ENCODE measurements around the gene SYNJ2. TPM values are rescaled to one million over a fixed set of nuclear protein-coding genes. Genes with fewer than 3 reads are reported as not detected.
"Not testable (repeated sequence)": the region's sequence is repeated elsewhere in the genome, so short reads cannot be mapped to it uniquely, and the experiment has no call there.

Gene SYNJ2
- total RNA-seq, 2 experiments from 2014 or later = 32.2 to 32.3 TPM

DNA sequence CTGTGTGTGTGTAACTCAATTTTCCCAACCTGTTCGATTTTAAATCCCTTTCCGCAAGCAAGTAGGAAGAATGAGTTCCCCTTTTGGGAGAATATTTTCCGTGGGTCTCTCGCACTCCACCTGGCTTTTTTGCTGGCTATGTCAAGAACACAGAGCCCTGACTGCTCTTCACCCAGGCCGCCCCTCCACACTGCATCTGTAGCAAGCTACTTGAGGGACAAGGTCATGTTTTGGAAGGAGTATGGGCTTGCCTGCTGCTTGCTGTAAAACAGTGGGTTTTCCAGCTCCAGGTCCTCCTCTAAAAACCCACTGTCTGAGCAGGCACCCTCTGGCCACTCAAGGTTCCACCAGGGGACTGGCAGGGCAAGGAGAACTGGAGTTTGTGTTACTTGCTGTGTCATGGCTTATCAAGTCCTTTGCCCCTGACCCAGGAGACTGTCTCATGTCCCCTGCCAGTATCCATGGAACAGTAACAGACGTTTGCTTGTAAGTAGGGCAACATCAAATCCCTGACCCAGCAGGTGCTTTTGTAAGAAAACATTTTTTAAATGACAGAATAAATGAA is 35.5 kb upstream of the SYNJ2 start:
- Mint-ChIP-seq H3K4me3 (no peak overlapping the region), H3K9me3 (peaks cover 26% of the 10 kb centered on the region), H3K27ac (peak overlapping the region; percentile 46), H3K4me1 (ENCODE audit: low read depth) (peaks cover 30% of the 10 kb centered on the region), H3K27me3 (no peaks in the 10 kb centered on the region), H3K36me3 (peaks cover 56% of the 10 kb centered on the region)
- no peak for DNase-seq
- intact Hi-C loops (cut with micrococcal nuclease) = no loop called here
- ChIA-PET CTCF (interaction anchor here (0.8 to 1.5 kb wide), 3 partner anchors 80 to 127 kb away, joined by 3 to 10 read pairs (median 3); no protein-coding TSS in a partner anchor), POLR2A (no interaction called here)

DNA sequence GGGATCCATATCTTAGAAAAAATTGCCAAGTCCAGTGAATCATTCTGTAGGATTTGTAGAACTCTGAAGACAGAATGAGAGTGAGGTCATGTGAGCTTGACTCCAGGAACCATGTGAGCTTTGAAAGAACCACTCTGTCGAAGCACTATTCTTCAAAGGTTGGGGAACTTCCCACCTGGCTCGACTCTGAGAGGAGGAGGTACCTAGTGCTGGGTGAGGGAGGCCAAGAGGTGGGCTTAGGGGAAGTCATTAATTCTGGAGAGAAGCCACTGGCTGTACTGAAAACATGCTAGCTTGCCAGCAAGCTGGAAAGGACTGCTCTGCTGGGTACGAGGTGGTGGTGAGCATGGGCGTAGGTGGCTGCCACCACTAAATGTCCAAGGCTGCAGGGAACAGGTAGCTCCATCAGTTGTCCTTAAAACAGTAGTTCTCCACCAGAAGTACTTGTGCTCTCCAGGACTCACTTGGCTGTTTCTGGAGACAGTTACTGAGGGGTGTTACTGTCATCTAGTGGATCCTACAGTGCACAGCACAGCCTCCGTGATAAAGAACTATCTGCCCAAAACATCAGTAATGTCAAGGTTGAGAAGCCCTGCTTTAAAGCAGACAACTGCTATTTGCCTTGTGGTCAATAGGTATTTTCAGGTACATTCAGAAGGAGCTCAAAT is 34.7 kb upstream of the SYNJ2 start:
- DNase-seq = no peak

DNA sequence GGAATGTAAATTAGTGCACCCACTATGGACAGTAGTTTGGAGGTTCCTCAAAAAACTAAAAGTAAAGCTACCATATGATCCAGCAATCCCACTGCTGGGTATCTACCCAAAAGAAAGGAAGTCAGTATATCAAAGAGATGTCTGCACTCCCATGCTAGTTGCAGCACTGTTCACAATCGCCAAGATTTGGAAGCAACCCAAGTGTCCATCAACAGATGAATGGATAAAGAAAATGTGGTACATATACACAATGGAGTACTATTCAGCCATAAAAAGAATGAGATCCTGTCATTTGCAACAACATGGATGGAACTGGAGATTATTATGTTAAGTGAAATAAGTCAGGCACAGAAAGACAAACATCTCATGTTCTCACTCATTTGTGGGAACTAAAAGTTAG is 30.8 kb upstream of the SYNJ2 start:
- H3K27ac Mint-ChIP-seq; H3K4me1 Mint-ChIP-seq (ENCODE audit: low read depth); DNase-seq; POLR2A ChIA-PET; intact Hi-C loops (cut with micrococcal nuclease); H3K4me3 Mint-ChIP-seq; H3K27me3 Mint-ChIP-seq; CTCF ChIA-PET: not testable (repeated sequence)
- peaks cover 15% of the 10 kb centered on the region for H3K36me3 Mint-ChIP-seq
- H3K9me3 Mint-ChIP-seq = peaks cover 26% of the 10 kb centered on the region

More for the DNA sequence above, 34.7 kb upstream of the SYNJ2 start:
- no peaks in the 10 kb centered on the region for H3K27me3 Mint-ChIP-seq
- peak overlapping the region; percentile 34 for H3K27ac Mint-ChIP-seq
- peaks cover 28% of the 10 kb centered on the region for H3K4me1 Mint-ChIP-seq (ENCODE audit: low read depth)
- POLR2A ChIA-PET = no interaction called here
- peaks cover 47% of the 10 kb centered on the region for H3K36me3 Mint-ChIP-seq
- CTCF ChIA-PET = interaction anchor here (0.7 to 1.5 kb wide), 6 partner anchors 73 to 281 kb away, joined by 3 to 10 read pairs (median 3); no protein-coding TSS in a partner anchor
- H3K4me3 Mint-ChIP-seq = no peak overlapping the region
- intact Hi-C loops (cut with micrococcal nuclease) = no loop called here
- peaks cover 26% of the 10 kb centered on the region for H3K9me3 Mint-ChIP-seq

DNA sequence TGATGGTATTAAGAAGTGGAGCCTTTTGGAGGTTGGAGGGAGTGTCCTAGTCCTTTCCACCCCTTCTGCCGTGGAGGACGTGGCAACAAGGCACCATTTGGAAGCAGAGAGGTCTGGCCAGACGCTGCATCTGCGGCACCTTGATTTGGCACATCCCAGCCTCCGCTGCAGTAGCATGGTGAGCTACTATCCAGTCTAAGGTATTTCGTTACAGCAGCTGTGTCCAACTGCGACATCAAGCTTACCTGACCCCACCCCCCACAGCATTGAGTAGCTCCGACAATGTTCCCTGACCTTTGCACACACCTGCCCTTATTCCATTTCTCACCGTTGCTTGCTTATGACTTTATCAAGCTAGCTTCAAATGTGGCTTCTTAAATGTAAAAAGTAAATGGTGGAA is 29.8 kb upstream of the SYNJ2 start:
- Mint-ChIP-seq H3K36me3 (peaks cover 8% of the 10 kb centered on the region), H3K27ac (no peak overlapping the region), H3K4me1 (ENCODE audit: low read depth) (peaks cover 2% of the 10 kb centered on the region), H3K27me3 (no peaks in the 10 kb centered on the region), H3K9me3 (peaks cover 26% of the 10 kb centered on the region), H3K4me3 (no peak overlapping the region)
- intact Hi-C loops (cut with micrococcal nuclease) = no loop called here
- CTCF ChIA-PET = interaction anchor here (0.6 kb wide), 1 partner anchor 291 kb away, joined by 3 read pairs; no protein-coding TSS in a partner anchor
- POLR2A ChIA-PET = no interaction called here
- DNase-seq = no peak

DNA sequence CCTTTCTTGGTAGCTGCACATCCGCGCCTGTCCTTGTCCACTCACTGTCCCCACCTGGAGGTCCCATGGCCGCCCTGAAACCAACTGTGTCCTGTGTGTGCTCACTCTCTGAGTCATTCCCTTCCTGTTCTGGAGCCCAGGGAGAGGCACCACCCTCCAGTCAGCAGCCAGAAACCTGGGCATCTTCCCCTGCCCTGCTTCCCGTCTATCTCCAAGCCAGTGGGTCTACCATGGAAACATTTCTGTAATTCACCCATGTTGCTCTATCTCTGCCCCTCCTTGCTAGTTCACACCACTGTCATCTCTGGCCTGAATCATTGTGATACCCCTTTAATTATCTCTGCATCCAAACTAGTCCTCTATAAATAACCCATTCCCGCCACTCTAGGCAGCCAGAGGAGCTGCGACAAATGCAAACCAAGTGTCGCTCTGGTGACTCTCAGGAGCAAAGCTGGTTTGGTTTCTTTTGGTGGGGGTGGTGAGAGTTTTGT is 28.8 kb upstream of the SYNJ2 start:
- H3K9me3 Mint-ChIP-seq = peaks cover 30% of the 10 kb centered on the region
- no peaks in the 10 kb centered on the region for H3K27me3 Mint-ChIP-seq
- DNase-seq = no peak
- ChIA-PET POLR2A (no interaction called here), CTCF (interaction anchor here (0.6 kb wide), 1 partner anchor 701 kb away, joined by 4 read pairs; no protein-coding TSS in a partner anchor)
- H3K4me3 Mint-ChIP-seq = no peak overlapping the region
- H3K36me3 Mint-ChIP-seq = peaks cover 8% of the 10 kb centered on the region
- H3K27ac Mint-ChIP-seq = no peak overlapping the region
- intact Hi-C loops (cut with micrococcal nuclease) = no loop called here
- H3K4me1 Mint-ChIP-seq (ENCODE audit: low read depth) = no peaks in the 10 kb centered on the region

DNA sequence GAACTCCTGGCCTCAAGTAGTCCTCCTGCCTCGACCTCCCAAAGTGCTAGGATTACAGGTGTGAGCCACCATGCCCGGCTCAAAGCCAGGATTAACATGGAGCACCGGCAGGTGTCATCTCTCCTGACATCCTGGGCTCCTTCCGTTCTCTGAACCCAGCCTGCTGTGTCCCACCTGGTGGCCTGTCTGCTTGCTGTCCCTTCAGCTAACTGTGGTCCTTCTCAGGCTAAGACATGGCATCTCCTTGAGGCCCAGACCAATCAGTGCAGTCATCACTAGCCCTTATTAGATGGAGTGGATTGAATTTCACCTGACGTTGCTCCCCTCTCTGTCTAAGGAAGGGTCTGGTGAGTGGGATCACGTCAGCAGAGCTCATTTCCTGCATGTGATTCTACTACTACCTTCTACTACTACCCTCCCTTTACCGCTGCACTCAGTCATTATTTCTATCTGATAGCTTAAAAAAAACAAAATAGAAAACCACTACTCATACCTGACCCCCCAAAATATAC is 28.0 kb upstream of the SYNJ2 start:
- Mint-ChIP-seq H3K9me3 (peaks cover 33% of the 10 kb centered on the region), H3K4me1 (ENCODE audit: low read depth) (no peaks in the 10 kb centered on the region), H3K36me3 (peaks cover 10% of the 10 kb centered on the region), H3K27ac (no peak overlapping the region), H3K4me3 (no peak overlapping the region), H3K27me3 (no peaks in the 10 kb centered on the region)
- intact Hi-C loops (cut with micrococcal nuclease) = no loop called here
- CTCF ChIA-PET = no interaction called here
- POLR2A ChIA-PET = no interaction called here
- no peak for DNase-seq

DNA sequence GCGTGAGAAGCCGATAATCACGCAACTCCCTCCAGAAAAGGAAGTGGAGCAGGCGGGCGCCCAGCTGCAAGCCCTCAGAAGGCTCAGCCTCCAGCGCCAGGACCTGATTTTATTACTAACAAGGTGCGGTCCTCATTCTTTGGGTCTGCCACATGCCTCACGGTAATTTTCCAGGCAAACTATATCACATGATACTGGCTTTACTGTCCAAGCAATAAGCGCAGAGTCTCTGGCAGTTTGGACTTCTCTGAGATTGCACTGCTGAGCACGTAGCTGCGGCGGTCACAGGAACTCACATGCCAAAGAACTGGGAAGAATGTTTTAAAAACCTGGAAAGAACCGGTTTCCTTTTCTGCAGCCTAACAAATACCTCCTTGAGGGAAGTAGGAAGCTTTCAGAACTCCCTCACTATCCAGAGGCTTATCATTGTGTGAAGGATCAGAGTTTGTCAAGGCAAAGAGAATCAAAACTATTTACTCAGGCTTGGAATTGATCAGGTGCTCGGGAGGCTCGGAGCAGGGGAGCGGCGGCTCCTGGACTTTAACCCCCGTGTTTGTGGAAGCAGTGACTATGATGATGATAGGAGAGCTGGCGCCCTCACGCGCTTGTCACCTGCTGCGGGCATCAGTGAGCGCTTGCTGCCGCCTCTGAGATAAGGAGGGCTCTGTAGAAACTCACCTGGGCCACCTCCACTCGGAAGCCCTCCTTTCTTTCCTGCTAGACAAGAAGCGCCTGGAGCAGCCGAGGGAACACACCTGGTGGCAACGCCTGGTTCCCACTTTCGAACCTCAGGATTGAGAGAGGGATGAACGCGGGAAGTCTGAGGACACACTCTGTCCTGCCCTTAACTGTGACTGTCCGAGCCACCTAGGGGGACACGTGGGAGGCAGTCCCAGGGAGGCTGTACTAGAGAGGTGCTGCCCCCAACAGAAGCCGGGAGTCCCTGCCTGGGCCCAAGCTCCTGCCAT is 27.2 kb upstream of the SYNJ2 start:
- Mint-ChIP-seq H3K9me3 (peaks cover 32% of the 10 kb centered on the region), H3K4me1 (ENCODE audit: low read depth) (no peaks in the 10 kb centered on the region), H3K4me3 (no peak overlapping the region), H3K27me3 (no peaks in the 10 kb centered on the region), H3K36me3 (peaks cover 9% of the 10 kb centered on the region), H3K27ac (no peak overlapping the region)
- DNase-seq = no peak
- intact Hi-C loops (cut with micrococcal nuclease) = no loop called here
- ChIA-PET CTCF (no interaction called here), POLR2A (no interaction called here)

DNA sequence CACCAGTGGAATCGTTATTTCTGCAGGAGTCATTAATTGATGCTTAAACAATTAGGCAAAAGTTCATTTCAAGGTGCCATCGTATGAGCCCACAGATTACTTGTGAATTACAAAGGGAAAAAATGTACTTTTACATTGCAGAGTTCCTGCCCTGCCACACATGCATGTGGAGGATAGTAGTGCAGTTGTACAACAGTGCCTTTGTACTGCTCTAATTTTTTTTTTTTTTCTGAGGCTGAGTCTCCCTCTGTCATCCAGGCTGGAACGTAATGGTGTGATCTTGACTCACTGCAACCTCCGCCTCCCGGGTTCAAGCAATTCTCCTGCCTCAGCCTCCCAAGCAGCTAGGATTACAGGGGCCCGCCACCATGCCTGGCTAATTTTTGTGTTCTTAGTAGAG is 26.0 kb upstream of the SYNJ2 start:
- CTCF ChIA-PET = no interaction called here
- intact Hi-C loops (cut with micrococcal nuclease) = no loop called here

DNA sequence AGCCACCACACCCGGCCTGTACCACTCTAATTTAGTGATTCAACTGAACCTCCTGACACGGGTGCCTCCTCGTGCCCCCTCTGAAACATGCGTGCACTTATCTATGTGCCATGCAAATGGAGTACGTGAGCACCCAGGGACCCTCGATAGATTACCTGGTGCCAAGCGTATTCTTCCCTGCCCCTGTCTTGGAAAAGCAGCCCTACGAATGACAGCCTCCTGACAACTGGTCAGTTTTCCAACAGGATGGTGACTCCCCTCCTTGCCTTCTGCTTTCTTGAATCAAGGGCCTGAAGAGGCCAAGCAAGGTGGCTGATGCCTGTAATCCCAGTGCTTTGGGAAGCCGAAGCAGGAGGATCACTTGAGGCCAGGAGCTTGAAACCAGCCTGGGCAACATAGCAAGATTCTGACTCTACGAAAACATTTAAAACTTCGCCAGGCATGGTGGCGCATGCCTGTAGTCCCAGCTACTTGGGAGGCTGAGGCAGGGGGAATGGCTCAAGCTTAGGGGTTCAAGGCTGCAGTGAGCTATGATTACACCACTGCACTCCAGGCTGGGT is 25.4 kb upstream of the SYNJ2 start:
- peaks cover 23% of the 10 kb centered on the region for H3K9me3 Mint-ChIP-seq
- intact Hi-C loops (cut with micrococcal nuclease) = no loop called here
- H3K27me3 Mint-ChIP-seq = no peaks in the 10 kb centered on the region
- no peak overlapping the region for H3K27ac Mint-ChIP-seq
- ChIA-PET POLR2A (no interaction called here), CTCF (interaction anchor here (1.1 kb wide), 1 partner anchor 66 kb away, joined by 3 read pairs; no protein-coding TSS in a partner anchor)
- peaks cover 9% of the 10 kb centered on the region for H3K36me3 Mint-ChIP-seq
- no peak overlapping the region for H3K4me3 Mint-ChIP-seq
- no peak for DNase-seq
- H3K4me1 Mint-ChIP-seq (ENCODE audit: low read depth) = no peaks in the 10 kb centered on the region

More for the DNA sequence above, 26.0 kb upstream of the SYNJ2 start:
- Mint-ChIP-seq H3K27me3 (no peaks in the 10 kb centered on the region), H3K4me3 (no peak overlapping the region), H3K36me3 (peaks cover 9% of the 10 kb centered on the region), H3K4me1 (ENCODE audit: low read depth) (no peaks in the 10 kb centered on the region), H3K9me3 (peaks cover 26% of the 10 kb centered on the region), H3K27ac (no peak overlapping the region)
- POLR2A ChIA-PET = no interaction called here
- no peak for DNase-seq

DNA sequence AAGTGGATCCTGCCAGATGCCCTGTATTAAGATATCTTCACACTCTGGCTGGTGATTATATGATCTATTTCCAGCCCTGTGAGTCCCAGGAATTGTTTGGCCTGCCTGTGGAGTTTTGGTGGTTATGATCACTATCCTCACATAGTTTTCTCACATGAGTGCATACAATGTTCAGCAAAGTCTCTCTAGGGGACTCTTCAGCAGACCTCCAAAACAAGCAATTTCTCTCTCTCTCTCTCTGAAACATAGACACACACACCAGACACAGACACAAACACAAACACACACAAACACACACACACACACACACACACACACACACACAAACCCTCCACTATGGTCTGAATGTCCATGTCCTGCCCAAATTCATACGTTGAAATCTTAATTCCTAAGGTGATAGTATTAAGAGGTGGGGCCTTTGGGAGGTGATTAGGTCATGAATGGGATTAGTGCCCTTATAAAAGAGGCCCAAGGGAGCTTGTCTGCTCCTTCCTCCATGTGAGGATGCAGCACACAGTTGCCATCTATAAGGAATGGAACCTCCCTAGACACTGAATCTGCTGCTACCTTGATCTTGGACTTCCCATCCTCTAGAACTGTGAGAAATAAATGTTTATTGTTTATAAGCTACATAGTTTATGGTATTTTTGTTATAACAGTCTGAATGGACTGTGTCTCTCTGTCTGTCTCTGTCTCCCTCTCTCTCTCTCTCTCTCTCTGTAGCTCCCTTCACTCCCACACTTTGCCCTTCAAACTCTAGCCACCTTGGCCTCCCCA is 22.0 kb upstream of the SYNJ2 start:
- DNase-seq = no peak
- H3K9me3 Mint-ChIP-seq = peaks cover 23% of the 10 kb centered on the region
- H3K36me3 Mint-ChIP-seq = peaks cover 9% of the 10 kb centered on the region
- H3K27ac Mint-ChIP-seq = no peak overlapping the region
- no peaks in the 10 kb centered on the region for H3K27me3 Mint-ChIP-seq
- POLR2A ChIA-PET = no interaction called here
- CTCF ChIA-PET = interaction anchor here (0.7 to 1.4 kb wide), 2 partner anchors 217 to 294 kb away, joined by 3 read pairs; no protein-coding TSS in a partner anchor
- peaks cover 18% of the 10 kb centered on the region for H3K4me1 Mint-ChIP-seq (ENCODE audit: low read depth)
- no peak overlapping the region for H3K4me3 Mint-ChIP-seq
- intact Hi-C loops (cut with micrococcal nuclease) = no loop called here

DNA sequence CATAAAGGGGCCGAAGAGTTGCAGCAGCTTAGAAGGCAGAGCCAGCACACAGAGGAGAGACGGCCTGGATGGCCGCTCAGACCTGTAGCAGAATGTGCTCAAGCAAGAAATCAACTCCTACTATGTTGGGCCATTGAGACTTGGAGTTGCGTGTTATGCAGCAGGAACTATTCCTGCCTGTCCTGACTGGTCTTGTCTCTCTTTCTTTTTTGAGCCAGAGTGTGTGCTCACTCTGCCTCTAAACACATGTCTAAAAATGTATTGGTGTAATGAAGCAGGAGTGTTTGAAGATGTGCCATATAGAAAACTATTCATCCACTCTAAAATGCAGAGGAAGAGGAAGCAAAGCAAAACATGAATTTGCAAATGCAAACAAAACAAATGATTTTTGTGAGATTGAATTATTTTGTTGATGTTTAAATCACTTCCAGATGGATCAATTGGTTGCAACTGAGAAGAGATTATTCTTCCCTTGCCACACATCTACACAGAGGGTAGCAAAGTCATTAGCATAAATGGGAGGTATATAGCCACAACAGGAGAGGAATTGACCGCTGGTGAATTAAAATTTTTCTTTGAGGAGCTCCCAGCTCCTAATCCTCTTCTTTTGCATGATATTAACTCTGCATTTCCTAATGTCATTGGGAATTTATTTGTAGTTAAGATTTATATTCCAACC is 20.4 kb upstream of the SYNJ2 start:
- H3K27me3 Mint-ChIP-seq = no peaks in the 10 kb centered on the region
- H3K4me3 Mint-ChIP-seq = no peak overlapping the region
- intact Hi-C loops (cut with micrococcal nuclease) = no loop called here
- H3K9me3 Mint-ChIP-seq = peaks cover 23% of the 10 kb centered on the region
- POLR2A ChIA-PET = no interaction called here
- H3K27ac Mint-ChIP-seq = no peak overlapping the region
- H3K36me3 Mint-ChIP-seq = peaks cover 9% of the 10 kb centered on the region
- peaks cover 18% of the 10 kb centered on the region for H3K4me1 Mint-ChIP-seq (ENCODE audit: low read depth)
- CTCF ChIA-PET = no interaction called here
- DNase-seq = no peak
